HepG2 (cell line): ENCODE measurements around the gene TGM2. TPM values are rescaled to one million over a fixed set of nuclear protein-coding genes. Genes with fewer than 3 reads are reported as not detected.

ENCODE experiments used
- ARID2 ChIP-seq: sonication (generic); formaldehyde crosslinking; IDR thresholded peaks from 2 replicates; pipeline ENCODE4 v1.8.1; 2022; ENCODE audit warnings: mild to moderate bottlenecking, missing genetic modification reagents, borderline replicate concordance
- CEBPB ChIP-seq: IDR thresholded peaks from 2 replicates; pipeline ENCODE4 v1.6.1; 2011; ENCODE audit warnings: low read depth, low read length, improper control_type of control experiment, borderline replicate concordance
- CENPBD1 ChIP-seq: sonication (generic); formaldehyde crosslinking; IDR thresholded peaks from 2 replicates; pipeline ENCODE4 v1.8.0; 2022; ENCODE audit warnings: missing genetic modification reagents, low read depth, mild to moderate bottlenecking, borderline replicate concordance
- CENPX ChIP-seq: sonication (generic); formaldehyde crosslinking; IDR thresholded peaks from 2 replicates; pipeline ENCODE4 v1.9.0; 2021; ENCODE audit warnings: mild to moderate bottlenecking, missing genetic modification reagents, moderate library complexity
- FOXJ3 ChIP-seq: sonication (generic); formaldehyde crosslinking; IDR thresholded peaks from 2 replicates; pipeline ENCODE4 v1.4.0; 2020; ENCODE audit warnings: missing genetic modification reagents, mild to moderate bottlenecking, borderline replicate concordance
- HHEX ChIP-seq: IDR thresholded peaks from 2 replicates; pipeline ENCODE4 v1.6.1; 2016; ENCODE audit warnings: control low read depth
- HOXA5 ChIP-seq: sonication (generic); formaldehyde crosslinking; IDR thresholded peaks from 2 replicates; pipeline ENCODE4 v1.4.0; 2020; ENCODE audit warnings: missing genetic modification reagents
- KLF11 ChIP-seq: IDR thresholded peaks from 2 replicates; pipeline ENCODE4 v1.6.1; 2016; ENCODE audit warnings: missing compliant biosample characterization
- MED1 ChIP-seq: sonication (generic); formaldehyde crosslinking; IDR thresholded peaks from 2 replicates; pipeline ENCODE4 v1.4.0; 2020; ENCODE audit warnings: missing genetic modification reagents
- MIXL1 ChIP-seq: IDR thresholded peaks from 2 replicates; pipeline ENCODE4 v1.6.1; 2016
- PTBP1 ChIP-seq: fragments of 200-400 bp; formaldehyde crosslinking; IDR thresholded peaks from 2 replicates; pipeline ENCODE4 v1.6.1; 2018; ENCODE audit warnings: low read length, low read depth; ENCODE audit not compliant: poor library complexity, severe bottlenecking
- SMARCC2 ChIP-seq: fragments of 450-650 bp; IDR thresholded peaks from 2 replicates; pipeline ENCODE4 v1.6.1; 2017; ENCODE audit warnings: antibody characterized with exemption, mild to moderate bottlenecking
- USF2 ChIP-seq, 2 experiments: sonication (generic) in 1 of 2; formaldehyde crosslinking in 1 of 2; IDR thresholded peaks; 2 replicates each; pipeline versions ENCODE4 v1.5.1 to v1.6.1; 2011 to 2020; ENCODE audit warnings: borderline replicate concordance in 1 of 2, low read depth in 1 of 2, low read length in 1 of 2, mild to moderate bottlenecking in 1 of 2, missing genetic modification reagents in 1 of 2, moderate library complexity in 1 of 2
- ZBTB21 ChIP-seq: sonication (generic); formaldehyde crosslinking; IDR thresholded peaks from 2 replicates; pipeline ENCODE4 v1.4.0; 2020; ENCODE audit warnings: missing genetic modification reagents
- ZNF34 ChIP-seq: sonication (generic); formaldehyde crosslinking; IDR thresholded peaks from 2 replicates; pipeline ENCODE4 v1.4.0; 2020; ENCODE audit warnings: mild to moderate bottlenecking, missing genetic modification reagents, borderline replicate concordance
- ZNF713 ChIP-seq: sonication (generic); formaldehyde crosslinking; IDR thresholded peaks from 2 replicates; pipeline ENCODE4 v1.4.0; 2020; ENCODE audit warnings: mild to moderate bottlenecking, missing genetic modification reagents
- ZNF772 ChIP-seq: sonication (generic); formaldehyde crosslinking; IDR thresholded peaks from 2 replicates; pipeline ENCODE4 v1.5.0; 2020; ENCODE audit warnings: mild to moderate bottlenecking, missing genetic modification reagents
- ZNF773 ChIP-seq: sonication (generic); formaldehyde crosslinking; IDR thresholded peaks from 2 replicates; pipeline ENCODE4 v1.4.0; 2020; ENCODE audit warnings: missing genetic modification reagents, borderline replicate concordance
- ZSCAN25 ChIP-seq: sonication (generic); formaldehyde crosslinking; IDR thresholded peaks from 2 replicates; pipeline ENCODE4 v1.8.0; 2022; ENCODE audit warnings: mild to moderate bottlenecking, missing genetic modification reagents
- ZSCAN9 ChIP-seq: IDR thresholded peaks from 2 replicates; pipeline ENCODE4 v1.6.1; 2016; ENCODE audit warnings: borderline replicate concordance
- polyA plus RNA-seq, 8 experiments: library from polyadenylated mRNA; depleted of rRNA in 3 of 8; stranded (reverse) in 7 of 8; unstranded in 1 of 8; fragments of >200 nt; fragmentation: Illumina TruSeq in 4 of 8; extraction: Trizol in 4 of 8; gene quantifications; 2 replicates each; pipeline versions ENCODE4 v1.2.1 to v1.2.3, GENCODE V29; 2011 to 2016; ENCODE audit warnings: low read depth in 4 of 8, missing spikeins in 1 of 8, mixed read lengths in 1 of 8; ENCODE audit not compliant: insufficient read depth in 1 of 8
- total RNA-seq, 5 experiments: library from RNA; depleted of rRNA; stranded (reverse); fragments of >200 nt; fragmentation: Illumina TruSeq; extraction: Trizol; gene quantifications; 2 replicates each; pipeline ENCODE4 v1.2.3, GENCODE V29; 2016; ENCODE audit warnings: low read depth in 1 of 5
- TF ChIP-seq, protein P1 (sequence below): IDR thresholded peaks from 2 replicates; pipeline ENCODE4 v1.6.1; 2012; ENCODE audit warnings: low read depth, low read length, improper control_type of control experiment
- TF ChIP-seq, protein P2 (sequence below): sonication (generic); formaldehyde crosslinking; IDR thresholded peaks from 2 replicates; pipeline ENCODE4 v1.4.0; 2020; ENCODE audit warnings: missing genetic modification reagents
- TF ChIP-seq, protein P3 (sequence below): sonication (generic); formaldehyde crosslinking; IDR thresholded peaks from 2 replicates; pipeline ENCODE4 v1.4.0; 2020; ENCODE audit warnings: missing genetic modification reagents

The TGM2 gene
- total and polyA plus RNA-seq, 2 of the 13 experiments (the other 11 are each of a cell fraction or from before 2014, with no cell fraction given) = 4.2 to 46.4 TPM

DNA sequence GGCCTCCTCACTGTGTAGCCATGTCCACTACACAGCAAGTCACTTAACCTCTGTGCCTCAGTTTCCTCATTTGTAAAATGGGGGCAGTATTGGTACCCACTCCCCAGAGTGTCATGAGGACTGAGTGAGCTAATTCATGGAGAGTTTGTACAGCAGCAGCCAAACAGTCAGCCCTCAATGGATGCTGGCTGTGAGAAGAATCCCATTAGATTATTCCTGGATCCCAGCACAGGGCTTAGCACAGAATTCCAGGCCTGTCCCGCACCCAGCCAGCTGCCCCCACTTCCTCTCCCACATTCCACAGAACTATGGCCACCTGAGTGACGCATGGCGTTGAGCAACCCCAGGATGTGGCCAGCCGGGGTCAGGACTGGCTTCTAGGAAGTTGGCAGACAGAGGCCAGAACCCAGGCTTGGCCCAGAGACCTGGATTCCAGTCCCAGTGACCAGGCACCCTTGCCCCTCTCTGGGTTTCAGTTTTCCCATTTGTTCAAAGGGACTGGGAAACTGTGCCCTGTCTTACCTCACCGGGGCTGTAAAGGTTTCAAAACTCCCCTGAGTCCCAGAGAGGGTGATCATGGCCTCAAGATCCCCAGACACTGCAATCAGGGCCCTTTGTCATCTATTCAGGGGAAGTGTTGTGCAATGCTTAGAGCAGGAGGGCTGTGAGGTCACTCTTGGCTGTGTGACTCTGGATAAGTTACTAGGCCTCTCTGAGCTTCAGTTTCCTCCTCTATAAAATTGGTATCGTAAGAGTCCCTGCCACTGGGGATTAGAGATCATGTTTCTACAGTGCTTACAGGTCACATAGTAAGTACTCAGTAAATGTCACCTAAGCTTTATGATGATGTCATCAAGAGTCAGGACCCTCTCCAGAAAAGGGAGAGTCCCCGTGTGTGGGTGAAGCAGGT is 3.0 kb upstream of the TGM2 start (continued):
- TF ChIP-seq, protein P1, sequence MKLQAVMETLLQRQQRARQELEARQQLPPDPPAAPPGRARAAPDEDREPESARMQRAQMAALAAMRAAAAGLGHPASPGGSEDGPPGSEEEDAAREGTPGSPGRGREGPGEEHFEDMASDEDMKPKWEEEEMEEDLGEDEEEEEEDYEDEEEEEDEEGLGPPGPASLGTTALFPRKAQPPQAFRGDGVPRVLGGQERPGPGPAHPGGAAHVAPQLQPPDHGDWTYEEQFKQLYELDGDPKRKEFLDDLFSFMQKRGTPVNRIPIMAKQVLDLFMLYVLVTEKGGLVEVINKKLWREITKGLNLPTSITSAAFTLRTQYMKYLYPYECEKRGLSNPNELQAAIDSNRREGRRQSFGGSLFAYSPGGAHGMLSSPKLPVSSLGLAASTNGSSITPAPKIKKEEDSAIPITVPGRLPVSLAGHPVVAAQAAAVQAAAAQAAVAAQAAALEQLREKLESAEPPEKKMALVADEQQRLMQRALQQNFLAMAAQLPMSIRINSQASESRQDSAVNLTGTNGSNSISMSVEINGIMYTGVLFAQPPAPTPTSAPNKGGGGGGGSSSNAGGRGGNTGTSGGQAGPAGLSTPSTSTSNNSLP = no peak
- TF ChIP-seq ZBTB21 = no peak
- TF ChIP-seq MIXL1 (CRISPR knock-in tag) = no peak; the same call in 1 of the 2 replicates
- TF ChIP-seq PTBP1 = no peak
- TF ChIP-seq ARID2 = no peak
- TF ChIP-seq HOXA5 (CRISPR knock-in tag) = no peak
- TF ChIP-seq, protein P2, sequence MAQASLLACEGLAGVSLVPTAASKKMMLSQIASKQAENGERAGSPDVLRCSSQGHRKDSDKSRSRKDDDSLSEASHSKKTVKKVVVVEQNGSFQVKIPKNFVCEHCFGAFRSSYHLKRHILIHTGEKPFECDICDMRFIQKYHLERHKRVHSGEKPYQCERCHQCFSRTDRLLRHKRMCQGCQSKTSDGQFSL (CRISPR knock-in tag) = no peak
- no peak for TF ChIP-seq KLF11
- TF ChIP-seq ZNF772 (CRISPR knock-in tag) = no peak
- TF ChIP-seq ZNF773 (CRISPR knock-in tag) = no peak
- TF ChIP-seq, protein P3, sequence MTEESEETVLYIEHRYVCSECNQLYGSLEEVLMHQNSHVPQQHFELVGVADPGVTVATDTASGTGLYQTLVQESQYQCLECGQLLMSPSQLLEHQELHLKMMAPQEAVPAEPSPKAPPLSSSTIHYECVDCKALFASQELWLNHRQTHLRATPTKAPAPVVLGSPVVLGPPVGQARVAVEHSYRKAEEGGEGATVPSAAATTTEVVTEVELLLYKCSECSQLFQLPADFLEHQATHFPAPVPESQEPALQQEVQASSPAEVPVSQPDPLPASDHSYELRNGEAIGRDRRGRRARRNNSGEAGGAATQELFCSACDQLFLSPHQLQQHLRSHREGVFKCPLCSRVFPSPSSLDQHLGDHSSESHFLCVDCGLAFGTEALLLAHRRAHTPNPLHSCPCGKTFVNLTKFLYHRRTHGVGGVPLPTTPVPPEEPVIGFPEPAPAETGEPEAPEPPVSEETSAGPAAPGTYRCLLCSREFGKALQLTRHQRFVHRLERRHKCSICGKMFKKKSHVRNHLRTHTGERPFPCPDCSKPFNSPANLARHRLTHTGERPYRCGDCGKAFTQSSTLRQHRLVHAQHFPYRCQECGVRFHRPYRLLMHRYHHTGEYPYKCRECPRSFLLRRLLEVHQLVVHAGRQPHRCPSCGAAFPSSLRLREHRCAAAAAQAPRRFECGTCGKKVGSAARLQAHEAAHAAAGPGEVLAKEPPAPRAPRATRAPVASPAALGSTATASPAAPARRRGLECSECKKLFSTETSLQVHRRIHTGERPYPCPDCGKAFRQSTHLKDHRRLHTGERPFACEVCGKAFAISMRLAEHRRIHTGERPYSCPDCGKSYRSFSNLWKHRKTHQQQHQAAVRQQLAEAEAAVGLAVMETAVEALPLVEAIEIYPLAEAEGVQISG (CRISPR knock-in tag) = peak; percentile 33; the same call in 1 of the 2 replicates
- TF ChIP-seq ZSCAN9 (CRISPR knock-in tag) = no peak
- 0 out of 2 replicates have a peak, but pooled peaks have one; percentile 29 for TF ChIP-seq HHEX
- 0 out of 2 replicates have a peak, but pooled peaks have one; percentile 48 for TF ChIP-seq ZNF713 (CRISPR knock-in tag)
- no peak for TF ChIP-seq CENPBD1 (CRISPR knock-in tag)
- no peak for TF ChIP-seq ZNF34 (CRISPR knock-in tag)
- TF ChIP-seq MED1 (CRISPR knock-in tag) = peak; percentile 88
- TF ChIP-seq USF2 (IDR thresholded peaks at IDR 0.05; ENCODE audit: low read depth, low read length) = no peak
- TF ChIP-seq USF2 (CRISPR knock-in tag; IDR thresholded peaks at IDR 0.05; ENCODE audit: borderline replicate concordance) = no peak
- TF ChIP-seq CENPX (CRISPR knock-in tag) = no peak
- TF ChIP-seq ZSCAN25 (CRISPR knock-in tag) = no peak
- TF ChIP-seq FOXJ3 = no peak
- TF ChIP-seq SMARCC2 = no peak
- peak; percentile 96 for TF ChIP-seq CEBPB
